ENCODE results near the gene PCSK9.

Gene PCSK9

GRCh38 chr1:55057270-55057955 lies 18.1 kb downstream of the PCSK9 start:
- Histone ChIP-seq H3K4me3 (ENCODE audit: low read depth, low read length) (no peak overlapping the region), H3K23ac (ENCODE audit: low read length) (no peak overlapping the region), H2BK120ac (ENCODE audit: insufficient read depth, low read length, poor library complexity) (no peak overlapping the region), H3K4ac (ENCODE audit: low read depth, low read length) (no peak overlapping the region), H4K91ac (ENCODE audit: low read depth, low read length) (no peak overlapping the region), H4K8ac (ENCODE audit: low read depth, low read length) (no peak overlapping the region), H3K27me3 (ENCODE audit: insufficient read depth, low read length) (no peaks in the 10 kb centered on the region), H3K9ac (ENCODE audit: low read length) (no peak overlapping the region), H3K18ac (ENCODE audit: low read length) (no peak overlapping the region), H3K36me3 (ENCODE audit: control insufficient read depth in 1 of 2, insufficient read depth in 2 of 2, low read length in 2 of 2) (no peaks in the 10 kb centered on the region), H3K9me3 (ENCODE audit: insufficient read depth, low read depth, low read length) (peaks cover 3% of the 10 kb centered on the region), H2BK12ac (ENCODE audit: low read length) (no peak overlapping the region), H3K4me1 (ENCODE audit: control insufficient read depth in 1 of 2, insufficient read depth in 2 of 2, low read length in 2 of 2) (peaks cover 6% of the 10 kb centered on the region in 2 experiments), H3K79me2 (ENCODE audit: control insufficient read depth, insufficient read depth, low read length, poor library complexity) (no peaks in the 10 kb centered on the region), H4K12ac (ENCODE audit: low read depth, low read length) (no peak overlapping the region), H2AFZ (ENCODE audit: insufficient read depth, low read length, poor library complexity) (no peak overlapping the region), H2BK5ac (ENCODE audit: low read depth, low read length, poor library complexity) (no peak overlapping the region), H3K79me1 (ENCODE audit: low read length) (no peaks in the 10 kb centered on the region), H3K27ac (ENCODE audit: low read depth, low read length) (no peak overlapping the region), H2AK5ac (ENCODE audit: low read length) (no peak overlapping the region), H3K14ac (ENCODE audit: low read length) (no peak overlapping the region), H3K4me2 (ENCODE audit: low read length) (no peak overlapping the region)
- WGBS (ENCODE audit: extremely low coverage, insufficient coverage, insufficient read length): no CpG with 5 or more reads among the region's 15 CpGs
- DNase-seq: no peak

- no peak overlapping the region for H3K23ac ChIP-seq (ENCODE audit: low read length)
- H3K27ac ChIP-seq (ENCODE audit: low read depth, low read length): no peak overlapping the region
- H3K4me2 ChIP-seq (ENCODE audit: low read length): no peak overlapping the region
- no peak overlapping the region for H4K91ac ChIP-seq (ENCODE audit: low read depth, low read length)
- no peaks in the 10 kb centered on the region for H3K79me2 ChIP-seq (ENCODE audit: control insufficient read depth, insufficient read depth, low read length, poor library complexity)
- H4K12ac ChIP-seq (ENCODE audit: low read depth, low read length): no peak overlapping the region
- H3K14ac ChIP-seq (ENCODE audit: low read length): no peak overlapping the region
- no peaks in the 10 kb centered on the region for H3K27me3 ChIP-seq (ENCODE audit: insufficient read depth, low read length)
- no peak overlapping the region for H2AK5ac ChIP-seq (ENCODE audit: low read length)
- no peak overlapping the region for H2BK5ac ChIP-seq (ENCODE audit: low read depth, low read length, poor library complexity)
- no peaks in the 10 kb centered on the region for H3K79me1 ChIP-seq (ENCODE audit: low read length)
- no peak overlapping the region for H2BK120ac ChIP-seq (ENCODE audit: insufficient read depth, low read length, poor library complexity)
- H2AFZ ChIP-seq (ENCODE audit: insufficient read depth, low read length, poor library complexity): no peak overlapping the region
- peaks cover 6% of the 10 kb centered on the region in 2 experiments for H3K4me1 ChIP-seq (ENCODE audit: control insufficient read depth in 1 of 2, insufficient read depth in 2 of 2, low read length in 2 of 2)
- no peak overlapping the region for H3K9ac ChIP-seq (ENCODE audit: low read length)
- no peak overlapping the region for H3K18ac ChIP-seq (ENCODE audit: low read length)
- no peak overlapping the region for H4K8ac ChIP-seq (ENCODE audit: low read depth, low read length)
- no peak for DNase-seq
- no peaks in the 10 kb centered on the region for H3K9me3 ChIP-seq (ENCODE audit: insufficient read depth, low read depth, low read length)
- no CpG with 5 or more reads among the region's 6 CpGs for WGBS (ENCODE audit: extremely low coverage, insufficient coverage, insufficient read length)
- no peak overlapping the region for H3K4ac ChIP-seq (ENCODE audit: low read depth, low read length)
- H2BK12ac ChIP-seq (ENCODE audit: low read length): no peak overlapping the region
- H3K36me3 ChIP-seq (ENCODE audit: control insufficient read depth in 1 of 2, insufficient read depth in 2 of 2, low read length in 2 of 2): no peaks in the 10 kb centered on the region
- no peak overlapping the region for H3K4me3 ChIP-seq (ENCODE audit: low read depth, low read length)
Observed at GRCh38 chr1:55057956-55058298, 18.6 kb downstream of the PCSK9 start.

GRCh38 chr1:55059302-55060132 lies 20.2 kb downstream of the PCSK9 start:
- no peak for DNase-seq
- Histone ChIP-seq H3K23ac (ENCODE audit: low read length) (no peak overlapping the region), H4K8ac (ENCODE audit: low read depth, low read length) (no peak overlapping the region), H3K27me3 (ENCODE audit: insufficient read depth, low read length) (no peaks in the 10 kb centered on the region), H4K91ac (ENCODE audit: low read depth, low read length) (no peak overlapping the region), H2AK5ac (ENCODE audit: low read length) (no peak overlapping the region), H3K9me3 (ENCODE audit: insufficient read depth, low read depth, low read length) (no peaks in the 10 kb centered on the region), H3K14ac (ENCODE audit: low read length) (no peak overlapping the region), H2BK120ac (ENCODE audit: insufficient read depth, low read length, poor library complexity) (no peak overlapping the region), H2BK5ac (ENCODE audit: low read depth, low read length, poor library complexity) (no peak overlapping the region), H3K27ac (ENCODE audit: low read depth, low read length) (no peak overlapping the region), H3K4me2 (ENCODE audit: low read length) (no peak overlapping the region), H3K79me1 (ENCODE audit: low read length) (no peaks in the 10 kb centered on the region), H3K36me3 (ENCODE audit: control insufficient read depth in 1 of 2, insufficient read depth in 2 of 2, low read length in 2 of 2) (no peaks in the 10 kb centered on the region), H2BK12ac (ENCODE audit: low read length) (no peak overlapping the region), H3K79me2 (ENCODE audit: control insufficient read depth, insufficient read depth, low read length, poor library complexity) (no peaks in the 10 kb centered on the region), H3K4me3 (ENCODE audit: low read depth, low read length) (no peak overlapping the region), H3K4ac (ENCODE audit: low read depth, low read length) (no peak overlapping the region), H3K9ac (ENCODE audit: low read length) (no peak overlapping the region), H3K18ac (ENCODE audit: low read length) (no peak overlapping the region), H3K4me1 (ENCODE audit: control insufficient read depth in 1 of 2, insufficient read depth in 2 of 2, low read length in 2 of 2) (peaks cover 3 to 6% of the 10 kb centered on the region in 2 experiments), H2AFZ (ENCODE audit: insufficient read depth, low read length, poor library complexity) (no peak overlapping the region), H4K12ac (ENCODE audit: low read depth, low read length) (no peak overlapping the region)
- WGBS (ENCODE audit: extremely low coverage, insufficient coverage, insufficient read length): no CpG with 5 or more reads among the region's 14 CpGs

GRCh38 chr1:55060133-55060999 lies 21.0 kb downstream of the PCSK9 start:
- Histone ChIP-seq H2BK120ac (ENCODE audit: insufficient read depth, low read length, poor library complexity) (no peak overlapping the region), H3K79me2 (ENCODE audit: control insufficient read depth, insufficient read depth, low read length, poor library complexity) (no peaks in the 10 kb centered on the region), H3K9me3 (ENCODE audit: insufficient read depth, low read depth, low read length) (no peaks in the 10 kb centered on the region), H3K4me1 (ENCODE audit: control insufficient read depth in 1 of 2, insufficient read depth in 2 of 2, low read length in 2 of 2) (peaks cover 3% of the 10 kb centered on the region in 2 experiments), H4K91ac (ENCODE audit: low read depth, low read length) (no peak overlapping the region), H3K23ac (ENCODE audit: low read length) (no peak overlapping the region), H4K12ac (ENCODE audit: low read depth, low read length) (no peak overlapping the region), H3K18ac (ENCODE audit: low read length) (no peak overlapping the region), H4K8ac (ENCODE audit: low read depth, low read length) (no peak overlapping the region), H3K36me3 (ENCODE audit: control insufficient read depth in 1 of 2, insufficient read depth in 2 of 2, low read length in 2 of 2) (no peaks in the 10 kb centered on the region), H3K27me3 (ENCODE audit: insufficient read depth, low read length) (no peaks in the 10 kb centered on the region), H2BK12ac (ENCODE audit: low read length) (no peak overlapping the region), H3K79me1 (ENCODE audit: low read length) (no peaks in the 10 kb centered on the region), H2BK5ac (ENCODE audit: low read depth, low read length, poor library complexity) (no peak overlapping the region), H3K27ac (ENCODE audit: low read depth, low read length) (no peak overlapping the region), H3K9ac (ENCODE audit: low read length) (no peak overlapping the region), H2AK5ac (ENCODE audit: low read length) (no peak overlapping the region), H3K4me2 (ENCODE audit: low read length) (no peak overlapping the region), H3K4me3 (ENCODE audit: low read depth, low read length) (no peak overlapping the region), H2AFZ (ENCODE audit: insufficient read depth, low read length, poor library complexity) (no peak overlapping the region), H3K14ac (ENCODE audit: low read length) (no peak overlapping the region), H3K4ac (ENCODE audit: low read depth, low read length) (no peak overlapping the region)
- DNase-seq: no peak
- WGBS (ENCODE audit: extremely low coverage, insufficient coverage, insufficient read length): no CpG with 5 or more reads among the region's 14 CpGs
